Measurements from ENCODE around the gene PARP16.

GRCh38 chr15:65222891-65223290, 63.8 kb downstream of the PARP16 start:
- TF ChIP-seq RAD21 (conservative IDR thresholded peaks at IDR 0.05 in 1 of 2, IDR thresholded peaks at IDR 0.05 in 1 of 2) (no peak), HDAC2 (IDR thresholded peaks at IDR 0.05) (no peak), CTCF (IDR thresholded peaks at IDR 0.05) (no peak)
